GM21360 (cell line): ENCODE data around the gene SCARF2.
"Not testable (repeated sequence)": the region's sequence is repeated elsewhere in the genome, so short reads cannot be mapped to it uniquely, and the experiment has no call there.

Experiments
- ATAC-seq: cut with Tn5 transposase; IDR thresholded peaks from one replicate; pipeline ENCODE4 v1.9.1; 2021; ENCODE audit warnings: mild to moderate bottlenecking, moderate library complexity; ENCODE audit not compliant: unreplicated experiment

SCARF2 gene

GRCh38 chr22:20415241-20415640 lies 22.4 kb downstream of the SCARF2 start:
- not testable (repeated sequence) for ATAC-seq

GRCh38 chr22:20414450-20414849 lies 23.2 kb downstream of the SCARF2 start:
- no peak for ATAC-seq

- no peak for ATAC-seq
Observed at GRCh38 chr22:20414059-20414440, 23.6 kb downstream of the SCARF2 start.

- no peak for ATAC-seq
Observed at GRCh38 chr22:20413217-20414058, 24.2 kb downstream of the SCARF2 start.

- ATAC-seq, result no peak
Observed at GRCh38 chr22:20412474-20413216, 25.0 kb downstream of the SCARF2 start.

- not testable (repeated sequence) for ATAC-seq
Observed at GRCh38 chr22:20409385-20409784, 28.2 kb downstream of the SCARF2 start.

DNA sequence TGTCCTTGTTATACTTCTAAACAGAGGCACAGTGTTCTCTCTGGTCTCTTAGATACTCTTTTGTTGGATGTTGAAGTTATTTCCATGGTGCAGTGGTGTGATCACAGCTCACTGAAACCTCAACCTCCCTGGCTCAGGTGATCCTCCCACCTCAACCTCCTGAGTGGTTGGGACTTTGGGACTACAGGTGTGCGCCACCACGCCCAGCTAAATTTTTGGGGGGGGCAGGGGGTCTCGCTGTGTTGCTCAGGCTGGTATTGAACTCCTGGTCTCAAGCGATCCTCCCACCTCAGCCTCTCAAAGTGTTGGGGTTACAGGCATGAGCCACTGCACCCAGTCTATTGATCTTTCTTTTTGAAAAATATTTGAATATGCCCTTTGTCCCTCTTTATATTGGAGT lies 28.7 kb downstream of the SCARF2 start:
- no peak for ATAC-seq

DNA sequence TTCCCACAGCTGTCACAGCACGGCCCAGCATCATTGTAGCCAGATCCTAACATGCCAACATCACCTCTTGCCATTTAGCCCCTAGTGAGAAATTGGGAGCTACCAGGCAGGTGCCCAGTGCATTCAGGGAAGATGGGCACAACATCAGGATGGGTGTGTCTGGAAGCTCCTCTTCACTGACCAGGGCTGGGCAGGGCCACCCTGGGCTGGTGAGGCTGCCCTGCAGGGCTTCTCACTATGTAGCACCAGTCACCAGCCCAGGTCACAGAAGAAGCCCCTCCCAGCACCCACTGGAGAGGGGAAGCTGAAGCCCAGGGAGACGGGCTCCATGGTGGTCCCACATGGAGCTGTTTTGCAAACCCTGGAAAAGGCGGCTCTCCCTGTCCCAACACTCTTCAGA lies 29.8 kb downstream of the SCARF2 start:
- no peak for ATAC-seq

- ATAC-seq, result no peak
Observed at GRCh38 chr22:20406686-20407408, 30.8 kb downstream of the SCARF2 start.

DNA sequence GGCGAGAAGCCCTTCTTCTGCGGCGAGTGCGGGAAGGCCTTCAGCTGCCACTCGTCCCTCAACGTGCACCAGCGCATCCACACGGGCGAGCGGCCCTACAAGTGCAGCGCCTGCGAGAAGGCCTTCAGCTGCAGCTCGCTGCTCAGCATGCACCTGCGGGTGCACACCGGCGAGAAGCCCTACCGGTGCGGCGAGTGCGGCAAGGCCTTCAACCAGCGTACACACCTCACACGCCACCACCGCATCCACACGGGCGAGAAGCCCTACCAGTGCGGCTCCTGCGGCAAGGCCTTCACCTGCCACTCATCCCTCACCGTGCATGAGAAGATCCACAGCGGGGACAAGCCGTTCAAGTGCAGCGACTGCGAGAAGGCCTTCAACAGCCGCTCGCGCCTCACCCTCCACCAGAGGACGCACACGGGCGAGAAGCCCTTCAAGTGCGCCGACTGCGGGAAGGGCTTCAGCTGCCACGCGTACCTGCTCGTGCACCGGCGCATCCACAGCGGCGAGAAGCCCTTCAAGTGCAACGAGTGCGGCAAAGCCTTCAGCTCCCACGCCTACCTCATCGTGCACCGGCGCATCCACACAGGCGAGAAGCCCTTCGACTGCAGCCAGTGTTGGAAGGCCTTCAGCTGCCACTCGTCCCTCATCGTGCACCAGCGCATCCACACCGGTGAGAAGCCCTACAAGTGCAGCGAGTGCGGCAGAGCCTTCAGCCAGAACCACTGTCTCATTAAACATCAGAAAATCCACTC lies 31.5 kb downstream of the SCARF2 start:
- no peak for ATAC-seq

GRCh38 chr22:20405291-20405930 lies 32.2 kb downstream of the SCARF2 start:
- ATAC-seq, result no peak

DNA sequence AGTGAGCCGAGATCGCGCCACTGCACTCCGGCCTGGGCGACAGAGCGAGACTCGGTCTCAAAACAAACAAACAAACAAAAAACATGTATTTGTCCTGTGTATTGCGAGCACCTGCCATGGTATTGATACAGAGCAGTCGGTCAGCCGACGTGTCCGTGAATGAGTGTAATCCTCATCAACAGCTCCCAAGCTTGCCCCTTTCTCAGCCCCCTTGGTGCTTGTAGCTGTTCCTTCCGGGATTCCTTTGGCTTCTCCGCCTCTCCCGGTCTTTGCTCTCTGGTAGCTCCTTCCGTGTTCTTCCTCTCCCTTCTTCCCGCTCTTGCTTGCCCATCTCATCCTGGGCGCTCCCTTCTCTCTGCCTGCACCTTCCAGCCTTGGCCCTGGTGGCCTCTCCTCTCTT lies 32.7 kb downstream of the SCARF2 start:
- no peak for ATAC-seq

DNA sequence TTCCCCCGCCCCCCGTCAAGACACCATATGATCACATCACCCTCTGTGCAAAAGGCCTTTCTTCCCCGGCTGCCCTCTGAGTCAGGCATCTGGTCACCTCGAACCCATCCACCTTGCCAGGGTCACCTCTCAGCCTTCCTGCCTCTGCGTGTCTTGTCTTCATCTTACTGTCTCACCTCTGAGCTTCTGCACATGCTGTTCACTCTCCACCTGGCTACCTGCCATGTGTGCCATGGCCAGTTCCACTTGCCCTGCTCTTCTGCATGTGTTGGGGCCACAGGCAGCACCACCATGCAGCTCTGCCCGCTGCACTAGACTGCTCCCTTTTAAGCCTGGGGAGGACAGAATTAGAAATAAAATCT lies 33.9 kb downstream of the SCARF2 start:
- no peak for ATAC-seq

DNA sequence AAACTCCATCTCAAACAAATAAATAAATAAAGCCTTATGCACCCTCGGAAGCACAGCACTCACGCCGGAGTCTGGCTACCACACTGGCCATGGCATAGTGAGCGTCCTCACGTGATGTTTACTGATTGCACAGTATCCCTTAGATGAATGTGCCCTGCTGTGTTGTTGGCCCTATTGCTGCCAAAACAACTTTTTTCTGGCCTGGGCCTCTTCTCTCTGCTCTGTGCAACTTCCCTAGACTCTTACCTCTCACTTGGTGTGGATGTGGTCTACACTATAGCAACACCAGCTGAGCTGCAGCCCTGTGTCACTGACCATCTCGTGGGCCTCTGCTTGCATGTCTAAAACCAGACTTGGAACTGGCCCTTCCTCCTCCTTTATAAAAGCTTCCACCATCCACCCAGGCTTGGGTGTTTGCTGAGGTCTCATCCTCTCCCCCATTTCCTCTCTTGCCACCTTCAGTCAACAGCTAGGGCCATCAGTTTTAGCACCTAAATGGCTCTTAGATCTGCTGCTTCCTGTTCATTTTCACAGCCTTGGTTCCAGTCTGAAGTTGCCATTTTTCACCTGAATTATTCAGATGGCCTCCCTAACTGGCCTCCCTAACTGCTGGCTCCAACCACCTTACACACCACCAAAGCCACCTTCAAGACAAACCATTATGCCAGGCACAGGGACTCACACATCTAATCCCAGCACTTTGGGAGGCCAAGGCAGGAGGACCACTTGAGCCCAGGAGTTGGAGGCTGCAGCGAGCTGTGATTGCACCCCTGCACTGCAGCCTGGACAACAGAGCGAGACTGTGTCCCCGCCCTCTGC lies 34.5 kb downstream of the SCARF2 start:
- no peak for ATAC-seq

- ATAC-seq, result no peak
Observed at GRCh38 chr22:20401376-20402014, 36.1 kb downstream of the SCARF2 start.

DNA sequence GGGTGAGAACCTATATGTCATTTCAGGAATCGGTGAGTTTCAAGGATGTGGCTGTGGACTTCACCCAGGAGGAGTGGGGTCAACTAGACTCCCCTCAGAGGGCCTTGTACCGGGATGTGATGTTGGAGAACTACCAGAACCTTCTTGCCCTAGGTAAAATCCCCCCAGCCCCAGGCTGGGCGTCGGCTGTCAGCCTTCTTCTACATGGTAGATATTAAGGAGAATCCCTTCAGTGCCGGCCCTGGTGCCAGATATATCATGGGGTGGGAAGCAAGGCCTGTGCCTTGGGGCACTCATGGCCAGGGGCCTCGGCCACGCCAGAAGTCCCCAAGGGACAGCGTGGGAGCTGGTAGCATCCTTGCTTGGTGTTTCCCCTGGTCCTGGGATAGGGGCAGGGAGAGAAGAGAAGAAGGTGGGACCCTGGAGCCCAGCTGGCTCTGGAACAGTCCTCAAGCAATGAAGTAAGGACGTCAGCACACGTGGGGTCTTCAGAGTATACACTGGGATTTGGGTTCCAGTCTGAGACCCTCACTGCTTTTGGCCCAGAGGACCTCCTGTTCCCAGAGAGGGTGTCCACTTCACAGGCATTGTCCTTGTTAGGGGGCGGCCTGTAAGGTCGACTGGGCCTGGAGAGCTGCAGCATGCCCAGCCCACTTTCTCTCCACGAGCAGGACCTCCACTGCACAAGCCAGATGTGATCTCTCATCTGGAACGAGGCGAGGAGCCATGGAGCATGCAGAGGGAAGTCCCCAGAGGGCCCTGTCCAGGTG lies 36.8 kb downstream of the SCARF2 start:
- ATAC-seq, result no peak

- no peak for ATAC-seq
Observed at GRCh38 chr22:20399866-20400605, 37.6 kb downstream of the SCARF2 start.

- no peak for ATAC-seq
Observed at GRCh38 chr22:20398420-20398819, 39.2 kb downstream of the SCARF2 start.
